OCI-LY3 (cell line): ENCODE results near the gene ADAM33.
A peak's percentile ranks its signal among the peaks of the same experiment; 100 is the strongest.

Source experiments
- H2AFZ ChIP-seq: fragments of 200-600, 300-600 bp; shearing (Covaris generic); 2 replicates; pipeline ENCODE4 v1.6.0; 2014; ENCODE audit warnings: antibody characterized with exemption, low read depth, low read length
- H3K27ac ChIP-seq: fragments of 200-600, 300-600 bp; sonication (generic); 2 replicates; pipeline ENCODE4 v1.5.1; 2014; ENCODE audit warnings: mild to moderate bottlenecking, low read length, moderate library complexity, mixed read lengths
- H3K27me3 ChIP-seq: fragments of 200-600, 300-600 bp; sonication (generic); 2 replicates; pipeline ENCODE4 v1.6.1; 2014; ENCODE audit warnings: low read depth, low read length, mixed read lengths
- H3K36me3 ChIP-seq: fragments of 200-600, 300-600 bp; sonication (generic); replicated peaks from 2 replicates; pipeline ENCODE3; 2014; ENCODE audit warnings: low read depth, low read length, mixed read lengths
- H3K4me1 ChIP-seq: fragments of 300-600, 200-600 bp; sonication (generic); 2 replicates; pipeline ENCODE4 v1.6.1; 2014; ENCODE audit warnings: low read length, mixed read lengths
- H3K4me2 ChIP-seq: fragments of 200-600, 300-600 bp; sonication (generic); 2 replicates; pipeline ENCODE4 v1.6.1; 2014; ENCODE audit warnings: low read length, mixed read lengths
- H3K4me3 ChIP-seq: fragments of 300-600, 200-600 bp; sonication (generic); 2 replicates; pipeline ENCODE4 v1.5.1; 2014; ENCODE audit warnings: antibody characterized with exemption, mild to moderate bottlenecking, low read length, moderate library complexity
- H3K79me2 ChIP-seq: fragments of 300-600, 200-600 bp; shearing (Covaris generic); 2 replicates; pipeline ENCODE4 v1.6.1; 2014; ENCODE audit warnings: mild to moderate bottlenecking, low read length, mixed read lengths
- H3K9ac ChIP-seq: fragments of 300-600, 200-600 bp; shearing (Covaris generic); 2 replicates; pipeline ENCODE4 v1.6.0; 2014; ENCODE audit warnings: mild to moderate bottlenecking, low read length, moderate library complexity
- H3K9me3 ChIP-seq: fragments of 200-600, 300-600 bp; shearing (Covaris generic); 2 replicates; pipeline ENCODE4 v1.6.1; 2014; ENCODE audit warnings: low read length, mixed read lengths; ENCODE audit not compliant: insufficient read depth
- H4K20me1 ChIP-seq: fragments of 200-600, 300-600 bp; sonication (generic); 2 replicates; pipeline ENCODE4 v1.6.1; 2016; ENCODE audit warnings: low read length, mixed read lengths; ENCODE audit not compliant: insufficient read depth
- EZH2phosphoT487 ChIP-seq: fragments of 200-600 bp; shearing (Covaris generic); IDR thresholded peaks from 2 replicates; pipeline ENCODE4 v1.6.1; 2018; ENCODE audit warnings: antibody characterized with exemption, mixed run types, low read depth
- TF ChIP-seq, protein P1 (sequence below): fragments of 200-600, 300-600 bp; sonication (generic); IDR thresholded peaks from 2 replicates; pipeline ENCODE4 v1.5.1; 2014; ENCODE audit warnings: antibody characterized with exemption, low read length, low read depth

The ADAM33 gene

DNA sequence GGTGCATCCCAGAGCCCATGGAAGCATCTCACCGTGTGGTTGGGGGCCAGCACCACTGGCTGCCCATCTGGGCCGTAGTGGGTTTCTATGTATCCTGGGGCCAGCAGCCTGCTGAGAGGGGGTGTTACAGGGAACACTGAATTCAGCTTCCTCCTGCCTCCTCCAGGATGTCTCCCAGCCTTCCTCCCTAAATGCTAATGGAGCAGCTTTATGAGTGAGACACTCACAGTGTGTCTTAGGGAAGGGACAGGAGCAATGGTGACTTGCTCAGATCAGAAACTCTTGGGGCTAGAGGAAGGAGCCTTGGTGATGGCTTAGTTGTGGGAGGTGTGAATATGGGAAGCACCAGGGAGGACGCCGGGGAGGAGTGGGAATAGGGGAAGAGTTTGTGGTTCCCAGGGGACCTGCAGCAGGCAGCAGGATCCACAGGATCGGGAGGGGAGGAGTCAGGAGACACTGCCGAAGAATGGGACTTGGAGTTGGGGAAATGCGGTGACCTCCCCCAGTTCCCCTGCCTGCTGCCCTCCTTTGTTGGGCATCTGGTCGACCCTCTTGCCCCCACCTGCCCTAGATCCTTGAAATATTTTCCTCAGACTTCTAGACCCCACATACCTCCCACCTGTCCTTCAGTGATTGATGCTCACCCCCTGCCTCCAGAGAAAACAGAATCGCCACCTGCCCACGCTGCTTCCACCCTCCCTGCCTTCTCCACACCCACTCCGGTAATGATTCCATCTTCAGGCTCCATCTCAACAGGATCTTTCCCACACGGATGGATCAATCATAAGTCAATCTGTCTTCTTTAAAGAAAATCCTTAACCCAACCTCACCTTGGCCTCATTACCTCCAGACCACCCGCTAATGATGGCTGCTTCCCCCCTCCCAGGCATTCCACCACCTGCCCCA, 6.6 kb downstream of the ADAM33 start:
- H3K4me3 ChIP-seq, result no peak overlapping the region
- H3K9ac ChIP-seq, result no peak overlapping the region
- H3K4me2 ChIP-seq, result no peak overlapping the region
- H2AFZ ChIP-seq, result no peak overlapping the region
- no peak overlapping the region for H3K27ac ChIP-seq
- no peaks in the 10 kb centered on the region for H3K36me3 ChIP-seq
- no peaks in the 10 kb centered on the region for H3K79me2 ChIP-seq
- no peak for TF ChIP-seq EZH2phosphoT487
- TF ChIP-seq, protein P1, sequence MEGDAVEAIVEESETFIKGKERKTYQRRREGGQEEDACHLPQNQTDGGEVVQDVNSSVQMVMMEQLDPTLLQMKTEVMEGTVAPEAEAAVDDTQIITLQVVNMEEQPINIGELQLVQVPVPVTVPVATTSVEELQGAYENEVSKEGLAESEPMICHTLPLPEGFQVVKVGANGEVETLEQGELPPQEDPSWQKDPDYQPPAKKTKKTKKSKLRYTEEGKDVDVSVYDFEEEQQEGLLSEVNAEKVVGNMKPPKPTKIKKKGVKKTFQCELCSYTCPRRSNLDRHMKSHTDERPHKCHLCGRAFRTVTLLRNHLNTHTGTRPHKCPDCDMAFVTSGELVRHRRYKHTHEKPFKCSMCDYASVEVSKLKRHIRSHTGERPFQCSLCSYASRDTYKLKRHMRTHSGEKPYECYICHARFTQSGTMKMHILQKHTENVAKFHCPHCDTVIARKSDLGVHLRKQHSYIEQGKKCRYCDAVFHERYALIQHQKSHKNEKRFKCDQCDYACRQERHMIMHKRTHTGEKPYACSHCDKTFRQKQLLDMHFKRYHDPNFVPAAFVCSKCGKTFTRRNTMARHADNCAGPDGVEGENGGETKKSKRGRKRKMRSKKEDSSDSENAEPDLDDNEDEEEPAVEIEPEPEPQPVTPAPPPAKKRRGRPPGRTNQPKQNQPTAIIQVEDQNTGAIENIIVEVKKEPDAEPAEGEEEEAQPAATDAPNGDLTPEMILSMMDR, result no peak
- H4K20me1 ChIP-seq, result no peaks in the 10 kb centered on the region
- no peaks in the 10 kb centered on the region for H3K9me3 ChIP-seq
- peaks cover 24% of the 10 kb centered on the region for H3K27me3 ChIP-seq
- H3K4me1 ChIP-seq, result peaks cover 4% of the 10 kb centered on the region

DNA sequence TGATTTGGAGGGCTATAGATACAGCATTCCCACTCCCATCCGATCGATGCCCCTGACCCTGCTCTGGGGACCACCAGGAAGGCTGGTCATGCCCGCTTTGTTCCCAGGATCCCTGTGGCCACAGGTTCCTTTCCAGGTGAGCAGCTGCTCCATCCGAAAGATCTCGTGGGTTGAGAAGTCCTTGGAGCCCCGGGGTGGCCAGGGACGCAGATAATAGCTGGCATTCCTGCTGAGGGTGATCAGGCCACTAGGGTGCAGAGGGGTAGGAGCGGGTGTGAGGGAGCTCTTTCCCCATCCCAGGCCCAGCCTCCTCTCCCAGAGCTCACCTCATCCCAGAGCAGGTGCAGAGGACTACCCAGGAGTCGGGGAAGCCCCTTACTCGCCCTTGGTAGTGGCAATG, 7.4 kb downstream of the ADAM33 start:
- Histone ChIP-seq H3K79me2 (no peaks in the 10 kb centered on the region), H3K4me1 (peaks cover 4% of the 10 kb centered on the region), H3K27ac (no peak overlapping the region), H2AFZ (no peak overlapping the region), H3K9ac (no peak overlapping the region), H3K9me3 (no peaks in the 10 kb centered on the region), H3K4me2 (no peak overlapping the region), H3K4me3 (no peak overlapping the region), H3K36me3 (no peaks in the 10 kb centered on the region), H4K20me1 (no peaks in the 10 kb centered on the region), H3K27me3 (peaks cover 24% of the 10 kb centered on the region)
- TF ChIP-seq EZH2phosphoT487, result no peak
- TF ChIP-seq, protein P1, result no peak

DNA sequence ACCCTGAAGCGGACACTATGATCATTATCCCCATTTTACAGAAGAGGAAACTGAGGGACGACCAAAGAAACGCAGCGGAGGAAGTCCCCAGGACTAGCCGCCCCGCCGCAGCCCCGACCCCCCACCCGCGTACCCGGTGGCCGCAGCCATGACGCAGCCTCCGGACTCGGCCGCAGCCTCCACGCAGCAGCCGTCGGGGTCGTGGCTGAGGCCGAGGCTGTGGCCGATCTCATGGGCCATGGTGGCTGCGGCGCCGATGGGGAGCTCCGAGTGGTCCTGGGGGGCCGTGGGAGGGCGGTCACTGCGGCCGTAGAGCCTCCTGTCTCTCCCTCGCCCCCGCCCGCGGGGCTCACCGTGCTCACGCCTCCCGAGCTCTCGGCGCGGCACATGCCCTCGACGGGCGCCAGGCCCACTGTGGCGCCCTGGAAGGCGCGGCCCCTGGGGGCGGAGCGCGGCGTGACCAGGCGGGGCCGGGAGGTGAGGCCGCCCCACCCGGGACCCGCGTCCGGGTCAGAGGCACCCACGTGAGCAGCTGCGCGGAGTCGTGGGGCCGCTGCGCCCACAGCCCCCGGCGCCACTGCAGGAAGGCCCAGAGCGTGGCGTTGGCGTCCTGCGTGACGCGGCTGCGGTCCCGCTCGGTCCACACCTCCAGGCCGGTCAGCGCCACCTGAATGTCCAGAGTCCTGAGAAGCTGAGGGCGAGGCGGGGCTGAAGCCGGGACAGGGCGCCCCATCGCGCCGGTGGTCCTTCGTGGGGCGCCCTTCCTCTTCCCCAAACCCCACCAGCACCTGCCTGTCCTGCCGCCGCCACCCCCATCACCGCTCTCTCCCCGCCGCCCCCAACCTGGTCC, 8.4 kb downstream of the ADAM33 start:
- no peaks in the 10 kb centered on the region for H3K79me2 ChIP-seq
- no peak overlapping the region for H3K27ac ChIP-seq
- H3K9me3 ChIP-seq, result no peaks in the 10 kb centered on the region
- peaks cover 24% of the 10 kb centered on the region for H3K27me3 ChIP-seq
- H3K4me2 ChIP-seq, result peak overlapping the region; percentile 41
- TF ChIP-seq, protein P1, result no peak
- TF ChIP-seq EZH2phosphoT487, result no peak
- H3K9ac ChIP-seq, result no peak overlapping the region
- H3K4me3 ChIP-seq, result peak overlapping the region; percentile 57
- H4K20me1 ChIP-seq, result no peaks in the 10 kb centered on the region
- H3K36me3 ChIP-seq, result no peaks in the 10 kb centered on the region
- H2AFZ ChIP-seq, result no peak overlapping the region
- peaks cover 4% of the 10 kb centered on the region for H3K4me1 ChIP-seq
